HG03520 (cell line): ENCODE data around the gene RELB.

Experiments used
- ATAC-seq: cut with Tn5 transposase; IDR thresholded peaks from one replicate; pipeline ENCODE4 v1.9.1; 2021; ENCODE audit warnings: mild to moderate bottlenecking, moderate library complexity; ENCODE audit not compliant: unreplicated experiment

Gene RELB

GRCh38 chr19:45020071-45020470 lies 18.8 kb downstream of the RELB start:
- no peak for ATAC-seq

- ATAC-seq: no peak
Measured at GRCh38 chr19:45021971-45022370, 20.7 kb downstream of the RELB start.

GRCh38 chr19:45023048-45023447 lies 21.8 kb downstream of the RELB start:
- no peak for ATAC-seq

GRCh38 chr19:45025264-45025663 lies 24.0 kb downstream of the RELB start:
- ATAC-seq: no peak

GRCh38 chr19:45027371-45027770 lies 26.1 kb downstream of the RELB start:
- ATAC-seq: no peak

- no peak for ATAC-seq
Measured at GRCh38 chr19:45030825-45031224, 29.6 kb downstream of the RELB start.

- no peak for ATAC-seq
Measured at GRCh38 chr19:45032421-45032820, 31.2 kb downstream of the RELB start.

GRCh38 chr19:45035755-45036154 lies 34.5 kb downstream of the RELB start:
- ATAC-seq: no peak

- no peak for ATAC-seq
Measured at GRCh38 chr19:45037393-45038169, 36.3 kb downstream of the RELB start.

GRCh38 chr19:45038931-45039893 lies 37.9 kb downstream of the RELB start, which contains the start of gene CLASRP:
CLASRP (plus strand) TSS chr19:45039045; CDS start chr19:45040213, 1,168 bp downstream.
- peak; percentile 92 for ATAC-seq

- no peak for ATAC-seq
Measured at GRCh38 chr19:45040059-45040771, 39.0 kb downstream of the RELB start.

- ATAC-seq: no peak
Measured at GRCh38 chr19:45041125-45041524, 39.9 kb downstream of the RELB start.

GRCh38 chr19:45045671-45046353 lies 44.5 kb downstream of the RELB start:
- ATAC-seq: no peak

- ATAC-seq: no peak
Measured at GRCh38 chr19:45046355-45046754, 45.1 kb downstream of the RELB start.

GRCh38 chr19:45047188-45047797 lies 46.0 kb downstream of the RELB start:
- no peak for ATAC-seq

- ATAC-seq: no peak
Measured at GRCh38 chr19:45049073-45049736, 47.9 kb downstream of the RELB start.

GRCh38 chr19:45050036-45050435 lies 48.8 kb downstream of the RELB start:
- no peak for ATAC-seq

- ATAC-seq: no peak
Measured at GRCh38 chr19:45051929-45052579, 50.8 kb downstream of the RELB start.

- ATAC-seq: no peak
Measured at GRCh38 chr19:45056831-45057230, 55.6 kb downstream of the RELB start.
